Measurements from ENCODE around the gene C15orf39. TPM values are rescaled to one million over a fixed set of nuclear protein-coding genes. Genes with fewer than 3 reads are reported as not detected.
A peak's percentile ranks its signal among the peaks of the same experiment; 100 is the strongest.

Gene C15orf39
- total RNA-seq, 1 donor from 2014 or later = 34.8 TPM

- peak; percentile 27 for DNase-seq (ENCODE audit: extremely low read depth, low read depth, low spot score)
These were observed 30.3 kb upstream of the C15orf39 start for GRCh38 chr15:75171408-75171807.

DNA sequence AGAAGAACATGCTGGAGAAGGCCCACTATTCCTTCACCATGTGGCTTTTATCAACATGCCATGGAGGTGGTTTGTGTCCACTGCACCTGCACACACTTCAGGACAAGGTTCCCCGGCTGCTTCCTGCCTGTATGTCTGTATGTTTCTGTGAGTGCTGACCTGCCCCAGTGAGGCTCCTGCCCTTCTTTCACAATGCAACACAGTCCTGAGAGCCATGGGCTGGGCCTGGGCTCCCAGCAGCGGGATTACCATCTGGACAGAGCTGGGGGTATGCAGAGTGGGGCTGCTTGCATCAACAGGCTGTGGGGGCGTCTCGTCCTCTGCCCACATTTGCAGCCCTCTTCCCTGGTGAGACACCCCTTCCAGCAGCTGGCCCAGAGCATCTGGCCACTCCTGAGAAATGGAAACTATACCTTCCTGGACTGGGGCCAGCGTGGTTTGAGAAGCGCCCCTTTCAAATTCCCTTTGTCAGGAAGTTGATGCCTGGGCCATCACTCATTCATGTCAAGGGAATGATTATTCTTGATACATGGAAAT lies 29.3 kb upstream of the C15orf39 start:
- no peak for DNase-seq (ENCODE audit: extremely low read depth, low read depth, low spot score)

DNA sequence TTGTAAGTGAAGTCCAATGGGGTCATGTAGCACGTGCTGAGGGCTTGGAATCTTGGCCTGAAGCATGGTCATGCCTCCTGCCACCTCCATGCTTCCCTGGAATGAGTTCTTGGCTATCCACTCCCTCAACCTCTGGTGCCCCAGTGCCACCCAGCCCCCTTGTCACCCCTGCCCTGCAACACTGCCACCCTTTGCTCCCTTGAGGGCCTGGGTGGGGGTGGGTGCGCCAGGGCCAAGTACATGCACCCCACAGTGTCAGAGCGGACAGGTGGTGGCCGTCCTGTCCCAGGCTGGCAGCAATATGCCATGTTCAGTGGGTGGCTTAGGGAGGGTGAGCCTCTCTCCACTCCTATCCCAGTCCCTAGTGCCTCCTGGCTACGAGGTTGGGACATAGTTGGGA lies 27.6 kb upstream of the C15orf39 start:
- no peak for DNase-seq (ENCODE audit: extremely low read depth, low read depth, low spot score)

GRCh38 chr15:75174729-75175128 lies 27.0 kb upstream of the C15orf39 start:
- no peak for DNase-seq (ENCODE audit: extremely low read depth, low read depth, low spot score)

GRCh38 chr15:75176396-75176761 lies 25.3 kb upstream of the C15orf39 start:
- no peak for DNase-seq (ENCODE audit: extremely low read depth, low read depth, low spot score)

DNA sequence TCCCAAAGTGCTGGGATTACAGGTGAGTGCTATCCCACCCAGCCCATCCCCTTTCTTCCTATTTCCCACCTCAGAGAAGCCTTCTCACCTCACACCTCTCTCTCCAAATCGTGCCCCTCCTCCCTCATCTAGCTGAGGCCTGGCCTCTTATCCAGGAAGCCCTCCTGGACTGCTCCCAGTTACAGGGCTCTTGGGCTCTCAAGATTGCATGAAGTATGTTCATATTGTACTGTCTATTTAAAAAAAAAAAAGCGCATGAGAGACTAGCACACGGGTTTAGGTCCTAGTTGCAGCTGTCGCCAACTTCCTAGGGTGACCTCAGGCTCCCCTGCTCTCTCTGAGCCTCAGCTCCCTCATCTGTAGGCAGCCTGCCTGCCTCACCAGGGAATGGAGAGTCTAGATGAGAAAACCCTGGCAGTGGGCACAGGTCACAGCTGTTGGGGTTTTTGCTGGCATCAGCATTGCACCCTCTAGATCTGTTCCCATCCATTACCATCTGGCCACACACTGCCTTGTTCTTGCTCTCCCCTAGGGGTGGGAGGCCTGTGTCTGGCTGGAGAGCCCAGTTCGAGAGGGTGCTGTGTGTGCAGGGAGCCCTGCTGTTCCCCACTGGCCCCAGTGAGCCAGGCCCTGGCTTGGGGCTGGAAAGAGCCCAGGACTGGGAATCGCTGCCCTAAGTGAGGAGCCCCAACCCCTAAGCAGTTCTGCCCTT lies 24.2 kb upstream of the C15orf39 start:
- no peak for DNase-seq (ENCODE audit: extremely low read depth, low read depth, low spot score)

DNA sequence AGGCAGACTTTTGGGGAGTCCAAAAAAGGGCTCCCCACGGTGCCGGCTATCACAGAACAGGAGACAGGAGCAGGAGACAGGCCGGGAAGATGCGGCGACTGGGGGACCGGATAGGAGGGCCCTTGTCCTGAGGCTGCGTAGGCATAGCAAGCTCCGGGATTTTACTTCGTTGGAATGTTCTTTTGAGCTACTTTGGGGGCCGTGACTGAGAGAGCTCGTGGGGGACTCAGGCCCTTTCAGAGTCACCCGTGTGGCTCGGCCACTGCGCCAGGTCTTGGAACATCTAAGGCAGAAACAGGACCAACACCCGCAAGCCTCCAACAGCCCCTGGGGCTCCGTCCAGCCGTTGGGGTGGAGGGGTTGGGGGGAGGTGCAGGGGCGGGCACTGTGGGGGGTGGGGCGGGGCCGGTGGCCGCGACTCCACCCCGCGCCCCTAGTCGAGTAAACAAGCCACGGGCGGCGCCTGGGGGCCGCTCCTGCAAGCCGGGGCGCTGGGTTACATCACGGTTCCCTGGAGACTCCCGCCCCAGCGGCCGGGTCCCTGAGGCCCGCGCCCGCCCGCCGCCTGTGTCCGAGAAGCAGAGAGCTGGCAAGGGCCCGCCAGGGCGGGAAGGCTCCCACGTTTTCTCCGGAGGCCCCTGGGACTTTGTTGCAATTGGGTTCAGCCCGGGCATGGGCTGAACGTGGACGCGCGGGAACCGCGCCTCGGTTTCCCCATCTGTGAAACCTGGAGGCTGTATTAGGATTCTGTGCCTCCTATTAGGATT lies 23.3 kb upstream of the C15orf39 start:
- DNase-seq (ENCODE audit: extremely low read depth, low read depth, low spot score) = no peak

GRCh38 chr15:75178938-75179745 lies 22.5 kb upstream of the C15orf39 start:
- DNase-seq (ENCODE audit: extremely low read depth, low read depth, low spot score) = no peak

DNA sequence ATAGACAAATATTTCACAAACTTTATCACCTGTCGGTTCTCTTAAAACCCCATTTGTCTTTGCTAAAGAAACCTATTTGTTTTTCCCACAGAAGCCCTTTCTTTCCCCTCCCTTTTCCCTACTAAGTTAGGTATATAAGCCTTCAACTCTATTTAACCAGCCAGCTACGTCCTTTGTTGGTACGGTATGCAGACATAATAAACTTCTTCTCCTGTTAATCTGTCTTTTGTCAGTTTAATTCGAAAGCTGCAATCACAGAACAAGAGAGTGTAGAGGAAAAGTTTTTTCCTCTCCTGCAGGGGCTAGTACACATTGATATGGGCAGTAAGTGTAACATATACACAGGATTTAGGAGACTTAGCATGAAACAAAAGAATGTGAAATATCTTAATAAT lies 21.9 kb upstream of the C15orf39 start:
- DNase-seq (ENCODE audit: extremely low read depth, low read depth, low spot score) = no peak

DNA sequence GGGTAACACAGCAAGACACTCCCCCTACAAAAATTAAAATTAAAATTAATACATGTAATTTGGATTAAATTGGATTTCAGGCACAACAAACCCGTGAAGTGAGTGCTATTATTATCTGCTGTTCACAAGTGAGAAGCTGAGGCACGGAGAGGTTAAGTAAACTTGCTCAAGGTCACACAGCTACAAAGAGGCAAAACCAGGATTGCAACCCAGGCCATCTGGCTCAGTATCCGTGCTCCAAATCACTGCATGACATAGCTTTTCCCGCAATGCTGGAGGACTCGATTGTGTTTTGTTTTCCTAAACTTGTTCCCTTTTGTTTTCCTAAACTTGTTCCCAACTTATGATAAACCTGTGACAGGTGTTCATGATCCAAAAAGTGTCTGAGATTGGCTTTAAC lies 19.9 kb upstream of the C15orf39 start:
- DNase-seq (ENCODE audit: extremely low read depth, low read depth, low spot score) = no peak

DNA sequence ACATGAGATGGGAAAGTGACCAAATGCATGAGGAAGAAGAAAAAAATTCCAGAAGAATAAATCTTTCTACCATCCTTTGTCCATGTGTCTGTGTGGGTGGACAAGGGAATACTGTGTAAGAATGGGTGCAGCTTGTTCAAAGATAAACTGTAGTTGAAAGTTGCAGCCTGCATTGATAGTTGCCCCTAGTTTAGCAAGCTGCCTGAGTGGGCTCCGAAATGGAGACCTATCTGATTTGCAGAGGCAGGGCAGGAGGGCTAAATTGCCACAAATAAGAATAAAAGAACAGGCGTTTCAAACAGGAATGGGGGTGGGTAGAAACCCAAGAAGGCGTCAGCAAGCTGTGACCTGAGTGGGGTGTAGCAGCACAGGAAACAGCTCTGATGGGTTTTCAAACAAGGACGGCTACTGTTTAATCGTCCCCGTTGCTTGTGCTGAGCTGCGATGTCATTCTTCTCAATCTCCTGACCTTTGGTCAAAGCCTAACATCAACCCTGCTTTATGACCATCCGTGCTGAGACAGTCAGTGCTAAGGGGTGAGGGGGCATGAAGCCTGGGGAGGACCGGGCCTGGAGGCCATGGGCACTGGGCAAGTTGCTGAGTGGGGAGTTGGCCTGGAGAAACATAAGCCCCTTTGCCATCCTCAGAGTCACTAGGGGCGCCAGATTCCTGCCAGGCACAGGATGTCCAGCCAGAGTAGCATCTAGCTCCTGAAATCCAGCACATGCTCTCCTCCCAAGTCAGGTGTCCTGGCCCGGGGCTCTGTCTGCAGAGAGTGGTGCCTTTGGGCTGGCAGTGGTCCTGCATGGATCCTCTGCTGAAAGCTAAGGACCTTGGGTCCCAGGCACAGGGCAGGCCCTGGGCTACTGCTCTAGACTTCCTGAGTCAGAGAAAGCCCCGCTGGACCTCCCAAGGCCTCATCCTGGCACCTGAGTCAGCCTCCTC lies 19.2 kb upstream of the C15orf39 start:
- DNase-seq (ENCODE audit: extremely low read depth, low read depth, low spot score) = no peak

GRCh38 chr15:75185271-75186029 lies 16.2 kb upstream of the C15orf39 start:
- no peak for DNase-seq (ENCODE audit: extremely low read depth, low read depth, low spot score)

- DNase-seq (ENCODE audit: extremely low read depth, low read depth, low spot score) = no peak
These were observed 15.6 kb upstream of the C15orf39 start for GRCh38 chr15:75186044-75186443.

- DNase-seq (ENCODE audit: extremely low read depth, low read depth, low spot score) = no peak
These were observed 13.2 kb upstream of the C15orf39 start for GRCh38 chr15:75188499-75188898.

DNA sequence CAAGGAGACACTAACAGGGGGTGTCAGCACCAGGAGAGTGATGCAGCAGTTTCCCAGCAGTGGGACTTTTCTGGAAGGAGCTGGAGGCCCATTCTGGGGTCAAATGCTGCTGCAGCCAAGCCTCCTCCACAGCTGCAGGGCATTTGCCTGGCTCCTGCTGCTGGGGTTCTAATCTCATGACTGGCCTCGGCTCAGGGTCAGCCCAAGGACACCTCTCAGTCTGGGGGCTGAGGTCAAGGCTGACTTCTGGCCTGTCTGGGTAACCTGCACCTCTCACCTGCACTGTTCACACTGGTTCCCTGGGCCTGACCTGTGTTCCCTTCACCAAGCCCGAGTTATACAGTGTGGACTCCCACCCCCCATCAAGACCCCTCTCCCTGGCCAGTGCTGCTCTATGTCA lies 10.4 kb upstream of the C15orf39 start:
- DNase-seq (ENCODE audit: extremely low read depth, low read depth, low spot score) = no peak

DNA sequence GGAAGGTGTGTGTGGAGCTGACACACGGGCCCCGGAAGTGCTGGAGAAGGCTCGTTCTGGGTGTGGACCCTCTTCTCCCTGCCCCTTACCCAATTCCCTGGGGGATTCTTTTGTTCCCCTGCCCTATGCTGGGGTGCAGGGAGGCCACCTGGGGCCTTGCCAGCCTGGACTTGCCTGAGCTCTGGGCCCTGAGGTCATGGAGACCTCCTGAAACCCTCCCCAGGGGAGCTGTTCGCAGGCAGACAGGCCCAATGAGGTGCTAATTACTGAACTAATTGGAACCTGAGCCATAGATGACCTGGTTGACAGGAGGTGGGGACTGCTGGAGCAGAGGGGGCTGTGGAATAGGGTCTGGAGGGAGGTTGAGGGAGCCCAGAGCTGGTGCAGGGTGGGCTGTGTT lies 9.4 kb upstream of the C15orf39 start:
- no peak for DNase-seq (ENCODE audit: extremely low read depth, low read depth, low spot score)

DNA sequence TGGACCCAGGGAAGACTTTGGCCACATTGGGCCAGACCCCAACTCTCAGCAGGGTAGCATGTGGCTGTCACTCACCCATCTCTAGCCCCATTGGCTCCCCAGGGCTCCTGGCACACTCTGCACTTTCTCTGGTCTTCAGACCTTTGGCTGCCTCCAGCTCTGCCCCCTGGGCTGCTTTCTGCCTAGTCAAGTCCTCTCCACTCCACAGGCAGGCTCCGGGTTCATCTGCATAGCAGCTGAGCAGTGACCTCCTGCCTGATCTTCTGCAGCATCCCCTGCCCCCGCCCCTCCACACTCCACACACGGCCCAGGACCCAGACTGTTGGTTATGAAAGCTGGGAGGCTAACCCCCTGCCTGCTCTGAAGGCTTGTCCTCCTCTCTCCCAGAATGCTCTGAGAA lies 8.4 kb upstream of the C15orf39 start:
- DNase-seq (ENCODE audit: extremely low read depth, low read depth, low spot score) = no peak

- no peak for DNase-seq (ENCODE audit: extremely low read depth, low read depth, low spot score)
These were observed 7.7 kb upstream of the C15orf39 start for GRCh38 chr15:75193976-75194375.

DNA sequence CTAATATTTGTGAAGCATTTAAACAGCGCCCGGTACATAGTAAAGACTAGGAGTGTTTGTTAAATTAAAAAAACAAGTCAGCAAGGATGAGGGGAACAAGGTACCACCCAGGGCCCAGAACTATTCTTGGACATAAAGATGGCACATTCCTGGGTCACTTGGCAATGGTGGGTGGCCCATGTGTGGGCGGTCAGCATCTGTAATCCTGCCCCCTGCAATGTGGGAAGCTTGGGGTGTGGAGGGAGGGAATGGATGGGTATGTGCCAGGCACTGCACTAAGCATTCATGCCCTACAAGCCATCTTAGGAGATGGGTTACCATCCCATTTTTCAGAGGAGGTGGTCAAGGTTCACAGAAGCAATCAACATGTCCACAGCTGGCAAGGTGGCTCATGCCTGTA lies 7.3 kb upstream of the C15orf39 start:
- no peak for DNase-seq (ENCODE audit: extremely low read depth, low read depth, low spot score)

Measured in glomerular endothelial cell (primary cell).